NCI-H1417 (cell line): ENCODE results near the gene EIF4G2.

Source experiments
- DNase-seq, 3 experiments: peaks; one replicate each; lab custom pipeline; 2025; lab: John Stamatoyannopoulos, UW

Gene EIF4G2

DNA sequence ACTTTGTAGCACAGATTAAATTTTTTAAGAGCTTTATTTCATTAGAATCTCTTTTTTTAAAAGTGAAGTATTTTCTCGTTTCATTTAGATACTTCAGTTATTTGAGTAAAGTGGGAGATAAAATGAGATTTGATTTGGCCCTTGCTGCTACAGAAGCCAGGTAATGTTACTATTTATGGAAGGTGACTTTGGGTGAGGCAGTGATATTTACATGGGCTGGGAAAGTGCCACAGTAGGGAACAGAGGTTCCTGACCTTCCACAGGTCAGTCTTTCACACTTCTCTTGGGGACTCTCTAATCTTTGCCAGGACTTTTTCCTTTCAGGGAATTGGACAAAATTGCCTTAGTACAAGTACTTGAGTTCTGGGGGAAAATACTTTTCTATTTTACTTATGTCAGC lies 37.3 kb downstream of the EIF4G2 start:
- no peak for DNase-seq

DNA sequence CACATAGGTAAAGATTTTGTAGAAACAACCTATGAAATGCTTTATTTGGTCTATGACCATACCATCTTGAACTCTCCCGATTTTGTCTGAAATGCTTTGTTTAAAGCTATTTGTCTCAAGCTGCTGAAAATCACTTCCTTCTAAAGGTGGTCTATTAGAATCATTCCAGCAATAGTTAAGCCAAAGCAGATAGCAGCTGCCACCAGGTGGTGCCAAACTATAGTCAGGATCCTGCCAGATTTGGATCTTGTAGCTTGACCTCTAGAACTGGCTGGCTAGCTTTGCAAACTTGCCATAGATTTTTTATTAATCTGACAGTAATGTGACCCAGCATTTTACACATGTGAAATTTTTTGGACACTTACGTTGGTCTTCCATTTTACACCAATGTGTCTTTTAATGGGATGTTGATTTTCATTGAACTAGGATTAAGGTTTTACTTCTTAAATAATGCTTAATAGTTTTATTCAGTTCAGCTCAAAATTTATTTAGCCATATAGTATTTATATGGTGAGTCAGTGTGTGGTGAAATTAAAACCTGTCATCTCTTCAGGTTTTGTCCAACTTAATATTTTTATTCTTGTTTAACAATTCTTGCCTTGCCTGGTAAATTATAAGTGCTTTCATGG lies 38.0 kb downstream of the EIF4G2 start:
- DNase-seq: peak; percentile 7 to 60 (median 41)

DNA sequence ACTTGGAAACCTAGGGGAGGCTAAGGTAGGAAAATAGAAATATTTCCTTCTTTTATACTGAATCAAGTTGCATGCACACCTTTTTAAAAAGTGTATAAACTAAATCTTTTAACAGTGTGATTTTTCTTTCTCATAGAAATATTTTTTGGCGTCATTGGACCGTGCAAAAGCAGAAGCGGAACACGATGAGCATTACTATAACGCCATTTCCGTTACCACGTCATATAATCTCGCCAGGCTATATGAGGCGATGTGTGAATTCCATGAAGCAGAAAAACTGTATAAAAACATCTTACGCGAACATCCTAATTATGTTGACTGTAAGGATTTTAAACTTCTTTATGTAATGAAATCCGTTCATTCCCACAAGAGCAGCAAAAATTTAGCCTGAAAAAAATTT lies 44.3 kb downstream of the EIF4G2 start:
- no peak for DNase-seq

DNA sequence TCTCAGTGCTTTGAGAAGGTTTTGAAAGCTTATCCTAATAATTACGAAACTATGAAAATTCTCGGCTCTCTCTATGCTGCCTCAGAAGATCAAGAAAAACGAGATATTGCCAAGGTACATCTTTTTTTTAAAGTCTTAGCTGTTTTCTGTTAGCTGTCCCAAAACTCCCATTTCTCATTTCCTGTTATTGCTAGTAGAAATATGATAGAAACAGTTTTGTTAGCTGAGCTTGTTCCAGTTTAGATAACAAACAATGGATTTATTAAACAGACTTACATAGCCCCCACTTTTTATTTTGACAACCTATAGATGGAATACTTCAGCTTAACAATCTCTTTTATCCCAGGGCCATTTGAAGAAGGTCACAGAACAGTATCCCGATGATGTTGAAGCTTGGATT lies 45.0 kb downstream of the EIF4G2 start:
- no peak for DNase-seq

DNA sequence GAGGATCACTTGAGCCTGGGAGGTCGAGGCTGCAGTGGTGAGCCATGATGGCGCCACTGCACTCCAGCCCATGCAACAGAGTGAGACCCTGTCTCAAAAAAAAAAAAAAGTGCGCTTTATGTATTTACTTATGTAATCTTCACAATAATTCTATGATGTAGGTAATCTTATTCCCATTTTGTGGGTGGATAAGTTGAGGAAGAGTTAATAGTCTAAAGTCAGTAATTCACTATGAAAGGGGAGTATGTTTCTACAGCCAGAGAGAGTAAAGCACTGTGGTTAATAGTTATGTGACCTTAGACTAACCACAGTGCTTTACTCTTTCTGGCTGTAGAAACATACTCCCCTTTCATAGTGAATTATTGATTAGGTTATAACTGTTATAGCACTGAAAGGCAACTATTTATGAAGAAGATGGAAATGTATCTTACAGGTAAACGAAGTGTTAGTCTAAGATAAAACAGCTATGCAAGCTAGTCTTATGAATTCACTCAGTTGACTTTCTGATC lies 45.8 kb downstream of the EIF4G2 start:
- DNase-seq: no peak

DNA sequence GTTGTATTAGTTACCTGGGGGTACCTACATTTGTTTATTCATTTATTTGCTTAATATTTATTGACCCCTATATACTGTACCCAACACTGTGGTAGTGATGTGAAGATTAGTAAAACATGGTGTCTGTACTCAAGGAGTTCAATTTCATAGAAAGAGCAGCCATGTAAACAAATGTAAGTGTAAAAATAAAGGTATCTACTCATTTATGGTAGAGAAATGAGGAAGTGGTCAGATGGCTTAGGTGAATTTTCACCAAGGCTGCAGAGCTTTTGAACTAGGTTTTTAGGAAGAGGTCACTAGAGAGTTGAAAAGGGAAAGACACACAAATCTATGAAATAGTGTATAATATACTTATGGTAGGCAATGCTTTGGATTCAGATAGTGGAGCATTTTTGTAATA lies 46.5 kb downstream of the EIF4G2 start:
- no peak for DNase-seq

DNA sequence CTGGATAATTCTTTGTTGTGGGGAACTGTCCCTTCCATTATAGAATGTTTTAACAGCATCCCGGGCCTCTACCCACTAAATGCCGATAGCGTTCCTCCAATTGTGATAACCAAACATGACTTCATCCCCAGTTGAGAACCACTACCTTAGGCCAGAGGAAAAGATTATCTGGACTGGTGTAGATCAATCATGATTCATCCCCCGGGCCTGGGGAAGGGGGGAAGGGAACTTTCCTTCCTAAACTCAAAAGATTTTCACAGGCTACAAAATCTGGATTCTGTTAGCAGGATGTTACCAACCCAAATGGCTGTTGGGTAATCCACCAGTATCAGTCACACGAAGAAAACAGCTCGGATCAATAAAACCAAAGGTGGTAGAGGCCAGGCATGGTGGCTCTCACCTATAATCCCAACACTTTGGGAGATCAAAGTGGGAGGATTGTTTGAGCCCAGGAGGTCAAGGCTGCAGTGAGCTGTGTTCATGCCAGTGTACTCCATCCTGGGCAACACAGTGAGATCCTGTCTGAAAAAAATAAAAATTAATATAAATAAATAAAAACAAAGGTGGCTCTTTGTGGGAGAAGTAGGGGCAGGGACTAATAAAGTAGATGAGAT lies 47.5 kb downstream of the EIF4G2 start:
- no peak for DNase-seq

DNA sequence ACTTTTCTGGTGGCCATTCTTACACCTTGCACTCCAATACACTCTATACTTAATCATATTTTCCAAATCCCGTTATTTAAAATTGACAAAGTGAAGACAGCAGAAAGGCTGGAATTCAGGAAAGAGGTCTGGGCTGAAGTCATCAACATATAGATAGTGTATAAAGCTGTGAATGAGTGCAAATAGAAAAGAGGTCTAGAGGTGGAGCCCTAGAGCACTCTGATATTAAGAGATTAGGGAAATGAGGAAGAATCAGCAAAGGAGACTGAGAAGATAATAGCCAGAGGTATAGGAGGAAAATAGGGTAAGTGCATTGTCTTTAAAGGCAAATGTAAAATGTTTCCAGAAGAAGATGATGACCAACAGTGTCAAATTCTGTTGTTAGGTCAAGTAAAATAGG lies 49.8 kb downstream of the EIF4G2 start:
- no peak for DNase-seq

DNA sequence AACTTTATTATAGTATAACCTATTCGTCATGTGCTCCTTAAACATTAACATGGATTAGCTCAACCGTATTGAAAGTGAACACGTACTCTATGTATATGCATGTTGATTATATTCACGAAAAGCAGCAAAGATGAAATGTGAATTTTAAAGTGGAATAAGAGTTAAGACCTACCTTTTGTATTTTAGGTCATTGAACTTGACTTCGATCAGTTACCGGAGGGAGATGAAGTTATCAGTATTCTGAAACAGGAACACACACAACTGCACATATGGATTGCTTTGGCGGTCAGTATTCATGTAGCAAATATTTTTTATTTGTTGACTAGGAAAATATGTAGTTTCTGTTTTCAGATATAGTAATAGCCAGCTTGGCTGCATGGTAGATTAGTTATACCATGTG lies 56.2 kb downstream of the EIF4G2 start:
- no peak for DNase-seq

DNA sequence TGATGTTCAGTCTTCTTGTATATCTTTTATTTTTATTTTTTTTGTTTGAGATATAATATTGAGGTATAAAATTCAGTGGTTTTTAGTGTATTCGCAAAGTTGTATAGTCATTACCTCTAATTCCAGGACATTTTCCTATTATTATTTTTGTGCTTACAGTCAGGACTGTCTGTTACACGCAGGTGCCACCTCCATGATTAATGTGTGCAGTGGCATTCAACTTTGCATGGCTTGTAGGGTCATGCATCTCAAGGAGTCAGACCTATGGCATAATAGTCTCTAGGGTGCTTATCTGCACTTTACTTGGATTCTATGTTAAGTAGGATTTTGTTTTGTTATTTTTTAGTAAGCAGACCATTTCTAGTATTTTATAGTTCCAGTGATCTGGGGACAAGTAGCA lies 56.7 kb downstream of the EIF4G2 start:
- peak in 1 of 3 experiments; percentile 20 for DNase-seq

DNA sequence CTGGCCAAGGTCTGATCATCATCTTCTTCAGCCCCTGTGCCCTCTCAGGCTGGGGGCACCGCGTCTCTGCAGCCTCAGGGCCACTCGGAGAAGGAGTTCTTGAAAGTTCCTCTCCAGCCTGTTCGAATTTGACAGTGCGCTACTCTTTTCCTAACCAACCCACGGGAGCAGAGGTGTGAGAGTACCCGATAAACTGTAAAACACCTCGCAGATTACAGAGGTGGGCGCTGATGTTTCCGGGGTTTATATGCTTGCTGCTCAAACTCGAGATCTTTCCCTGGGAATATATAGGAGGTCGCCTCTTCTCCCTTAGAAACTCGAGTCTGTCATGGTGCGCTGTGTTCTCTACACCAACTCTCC lies 57.2 kb downstream of the EIF4G2 start:
- no peak for DNase-seq

DNA sequence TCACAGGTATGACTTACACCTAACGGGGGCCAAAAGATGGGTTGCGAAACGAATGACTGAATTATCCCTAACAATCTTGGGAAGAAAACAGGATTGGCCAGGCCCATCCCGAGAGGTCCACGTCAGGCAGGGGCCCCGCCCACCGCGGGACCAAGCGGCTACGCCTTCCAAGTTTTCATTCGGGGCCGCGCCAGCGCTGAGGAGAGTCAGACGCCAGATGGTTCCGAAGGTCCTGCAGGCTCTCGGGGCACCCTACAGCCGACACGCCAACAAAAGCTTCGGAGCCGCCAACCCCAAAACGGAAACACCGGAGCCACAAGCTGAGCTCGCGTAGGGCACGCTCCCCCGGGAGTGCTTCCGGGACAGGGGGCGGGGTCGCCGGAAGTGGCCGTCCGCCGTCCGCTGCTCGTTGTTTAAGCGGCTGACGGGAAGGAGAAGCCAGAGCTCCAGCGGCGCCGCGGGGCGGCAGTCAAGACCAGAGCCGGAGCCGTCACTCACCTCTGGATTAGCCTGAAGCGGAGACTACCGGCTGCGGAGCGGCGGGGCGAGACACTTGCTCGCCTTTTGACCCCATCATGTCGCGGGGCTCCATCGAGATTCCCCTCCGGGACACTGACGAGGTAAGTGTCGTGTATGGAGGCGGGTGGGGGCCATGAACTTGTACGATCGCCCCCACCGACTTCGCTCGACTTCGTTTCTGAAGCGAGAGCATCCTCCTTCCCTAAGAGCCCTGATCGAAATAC lies 57.7 kb downstream of the EIF4G2 start, which contains the start of gene CTR9:
Gene CTR9, plus strand, starts transcription at position 409 of the 743 bp plus-strand sequence. Its CDS starts 167 bp downstream, at position 576.
- peak; percentile 97 to 99 (median 98) for DNase-seq

DNA sequence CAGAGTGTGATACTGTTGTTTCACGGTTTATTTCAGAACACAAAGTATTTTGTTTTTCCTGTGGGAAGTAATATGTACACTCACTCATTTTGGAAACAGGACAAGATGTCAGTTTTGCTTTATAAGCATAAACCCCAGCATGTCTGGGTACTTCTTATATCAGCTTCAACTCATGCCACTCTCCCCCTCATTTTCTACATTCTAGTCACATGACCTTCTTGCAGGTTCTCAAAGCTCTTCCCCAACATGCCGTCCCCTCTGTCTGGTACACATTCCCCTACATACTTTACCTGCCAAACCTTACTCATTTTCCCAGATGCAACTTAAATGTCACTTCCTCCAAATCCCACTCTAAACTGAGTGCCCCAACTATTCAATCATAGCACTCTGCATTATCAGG lies 59.2 kb downstream of the EIF4G2 start:
- no peak for DNase-seq

DNA sequence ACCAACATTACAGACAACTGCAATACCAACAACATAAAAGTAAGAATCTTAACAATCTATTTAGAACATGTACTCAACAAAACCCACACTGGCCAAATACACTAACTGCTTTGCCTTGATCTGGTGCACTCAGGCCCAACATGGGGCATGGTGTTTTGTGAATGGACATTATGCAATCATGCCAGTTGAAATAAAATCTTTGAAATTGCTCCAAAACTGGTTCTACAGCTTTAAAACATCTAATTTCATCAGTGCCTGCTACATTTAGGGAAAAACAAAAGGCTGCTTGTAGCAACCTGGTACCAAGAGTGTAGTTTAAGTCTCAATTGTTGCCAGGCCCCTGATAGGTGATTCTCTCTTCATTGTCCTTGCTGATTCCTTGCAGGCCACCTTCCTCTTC lies 61.0 kb downstream of the EIF4G2 start:
- DNase-seq: no peak
